ENCODE results near the gene IQCH.

GRCh38 chr15:67307156-67307555 is 52.6 kb downstream of the IQCH start:
- TF ChIP-seq FOXM1 (IDR thresholded peaks at IDR 0.05; ENCODE audit: borderline replicate concordance): no peak
- TF ChIP-seq, protein P1, sequence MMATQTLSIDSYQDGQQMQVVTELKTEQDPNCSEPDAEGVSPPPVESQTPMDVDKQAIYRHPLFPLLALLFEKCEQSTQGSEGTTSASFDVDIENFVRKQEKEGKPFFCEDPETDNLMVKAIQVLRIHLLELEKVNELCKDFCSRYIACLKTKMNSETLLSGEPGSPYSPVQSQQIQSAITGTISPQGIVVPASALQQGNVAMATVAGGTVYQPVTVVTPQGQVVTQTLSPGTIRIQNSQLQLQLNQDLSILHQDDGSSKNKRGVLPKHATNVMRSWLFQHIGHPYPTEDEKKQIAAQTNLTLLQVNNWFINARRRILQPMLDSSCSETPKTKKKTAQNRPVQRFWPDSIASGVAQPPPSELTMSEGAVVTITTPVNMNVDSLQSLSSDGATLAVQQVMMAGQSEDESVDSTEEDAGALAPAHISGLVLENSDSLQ (IDR thresholded peaks at IDR 0.05): no peak
- TF ChIP-seq SP1 (IDR thresholded peaks at IDR 0.05): no peak
